ENCODE measurements around the gene KPTN.

DNA sequence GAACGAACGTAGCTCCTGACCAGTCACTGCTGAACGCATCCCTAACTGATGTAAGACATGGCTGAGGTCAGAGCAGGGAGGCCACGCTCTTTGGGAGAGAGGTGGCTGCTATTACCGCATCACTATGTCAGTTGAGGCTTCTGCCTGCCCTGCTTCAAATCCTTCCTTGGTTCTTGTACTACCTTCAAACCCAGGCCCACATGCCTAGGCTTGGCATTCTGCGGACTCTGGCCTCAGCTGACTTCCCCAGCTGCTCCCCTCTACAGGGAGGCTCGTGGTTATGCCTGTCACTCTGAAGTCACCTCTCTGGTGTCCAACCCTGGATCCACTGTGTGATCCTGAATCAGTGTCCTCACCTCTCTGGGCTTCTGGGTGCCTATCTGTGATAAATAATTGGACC lies 49.9 kb downstream of the KPTN start:
- TF ChIP-seq EZH2 (IDR thresholded peaks at IDR 0.05; ENCODE audit: borderline replicate concordance) (no peak), CTCF (IDR thresholded peaks at IDR 0.05; ENCODE audit: poor library complexity) (no peak)

All from hepatocyte (in vitro differentiated cells).